Islet precursor cell (in vitro differentiated cells): ENCODE data around the gene FMO5.
"Not testable (repeated sequence)": the region's sequence is repeated elsewhere in the genome, so short reads cannot be mapped to it uniquely, and the experiment has no call there.

Source experiments
- DNase-seq: peaks from one replicate; pipeline ENCODE4 v3.0.0-alpha.2; 2018

FMO5 gene

GRCh38 chr1:147238925-147239820 is 14.0 kb upstream of the FMO5 start:
- no peak for DNase-seq

DNA sequence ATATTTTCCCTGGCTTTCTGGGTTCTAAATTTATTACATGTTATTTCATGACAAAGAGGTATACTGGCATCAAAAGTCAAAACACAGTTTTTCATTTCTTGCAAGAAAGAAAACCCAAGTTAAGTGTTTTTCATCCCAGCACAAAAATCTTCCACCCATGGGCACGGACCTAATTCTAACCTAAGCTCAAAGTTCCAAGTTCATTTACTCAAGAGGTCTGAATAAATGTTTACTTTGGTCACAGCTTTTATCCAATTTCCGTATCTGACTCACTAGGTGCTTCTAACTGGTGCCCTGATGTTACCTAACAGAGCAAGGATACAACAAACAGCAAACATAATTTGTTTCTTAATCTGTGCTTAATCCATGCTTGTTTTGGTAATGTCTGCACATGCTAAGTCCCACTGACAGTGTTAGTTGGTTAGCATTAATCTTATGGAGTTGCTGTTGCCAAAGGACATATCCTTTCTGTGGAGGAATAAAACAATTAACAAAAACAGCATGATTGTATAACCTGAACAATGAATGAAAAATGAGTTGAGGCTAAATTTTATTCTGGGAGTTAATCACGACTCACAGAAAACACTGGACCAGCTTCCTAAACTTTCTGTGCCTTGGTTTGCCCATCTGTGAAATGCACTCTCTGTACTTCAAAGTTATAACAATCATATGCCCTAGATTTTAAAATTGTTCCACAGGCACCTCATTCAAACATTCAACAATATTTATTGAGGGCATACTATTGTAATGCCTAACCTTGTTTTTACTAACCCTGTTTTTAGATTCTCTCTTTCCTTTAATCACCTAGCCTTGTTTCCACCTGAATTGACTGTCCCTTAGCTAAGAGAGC is 13.1 kb upstream of the FMO5 start:
- no peak for DNase-seq

DNA sequence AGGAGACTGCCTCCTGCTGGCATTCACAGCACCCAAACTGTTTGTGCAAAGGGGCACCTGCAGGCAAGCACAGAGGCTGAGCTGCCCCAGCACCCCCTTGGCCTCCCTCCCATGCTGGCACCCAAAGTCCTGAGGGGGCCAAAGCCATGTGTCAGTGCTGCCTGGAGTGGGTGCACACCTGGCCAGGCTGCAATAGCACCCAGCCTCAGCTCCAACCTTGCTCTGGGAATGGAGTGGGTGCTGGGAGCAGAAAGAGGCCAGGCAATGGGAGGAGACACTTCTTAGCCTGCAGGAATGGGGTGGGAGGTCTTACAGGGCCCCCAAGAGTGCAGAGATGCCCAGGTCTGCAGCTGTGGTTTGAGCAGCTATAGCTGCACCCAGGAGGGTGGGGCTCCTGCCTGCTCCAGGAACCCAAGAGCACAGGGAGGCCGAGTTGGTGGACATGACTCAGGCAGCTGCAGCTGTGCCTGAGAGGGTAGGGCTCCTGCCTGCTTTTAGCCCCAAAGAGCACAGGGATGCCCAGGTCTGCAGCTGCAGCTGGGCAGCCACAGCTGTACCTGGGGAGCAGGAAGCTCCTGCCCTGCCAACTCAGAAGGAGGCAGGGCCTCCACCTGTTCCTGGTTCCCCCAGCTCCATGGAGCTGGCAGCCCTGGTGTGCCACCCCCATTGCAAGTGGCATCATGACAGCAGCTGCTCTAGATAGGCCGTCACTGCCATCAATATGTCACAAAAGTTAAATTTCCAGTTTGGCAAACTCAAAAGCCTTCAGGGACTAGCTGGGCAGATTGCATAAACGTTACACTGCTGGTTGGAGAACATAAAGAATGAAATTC is 12.0 kb upstream of the FMO5 start:
- no peak for DNase-seq

GRCh38 chr1:147236448-147236847 is 11.3 kb upstream of the FMO5 start:
- DNase-seq, result no peak

GRCh38 chr1:147235822-147236221 is 10.7 kb upstream of the FMO5 start:
- DNase-seq, result no peak

DNA sequence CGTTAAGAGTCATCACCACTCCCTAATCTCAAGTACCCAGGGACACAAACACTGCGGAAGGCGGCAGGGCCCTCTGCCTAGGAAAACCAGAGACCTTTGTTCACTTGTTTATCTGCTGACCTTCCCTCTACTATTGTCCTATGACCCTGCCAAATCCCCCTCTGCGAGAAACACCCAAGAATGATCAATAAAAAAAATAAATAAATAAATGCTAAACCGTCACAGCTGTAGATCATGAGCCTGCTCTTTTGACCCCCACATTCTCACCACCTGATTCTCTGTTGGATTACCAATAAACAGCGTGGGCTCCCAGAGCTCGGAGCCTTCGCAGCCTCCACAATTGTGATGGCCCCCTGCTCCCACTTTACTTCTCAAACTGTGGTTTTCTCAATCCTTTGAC is 8.8 kb upstream of the FMO5 start:
- DNase-seq, result not testable (repeated sequence)

DNA sequence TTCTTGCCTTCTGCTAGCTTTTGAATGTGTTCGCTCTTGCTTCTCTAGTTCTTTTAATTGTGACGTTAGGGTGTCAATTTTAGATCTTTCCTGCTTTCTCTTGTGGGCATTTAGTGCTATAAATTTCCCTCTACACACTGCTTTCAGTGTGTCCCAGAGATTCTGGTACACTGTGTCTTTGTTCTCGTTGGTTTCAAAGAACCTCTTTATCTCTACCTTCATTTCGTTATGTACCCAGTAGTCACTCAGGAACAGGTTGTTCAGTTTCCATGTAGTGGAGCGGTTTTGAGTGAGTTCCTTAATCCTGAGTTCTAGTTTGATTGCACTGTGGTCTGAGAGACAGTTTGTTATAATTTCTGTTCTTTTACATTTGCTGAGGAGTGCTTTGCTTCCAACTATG is 5.9 kb upstream of the FMO5 start:
- not testable (repeated sequence) for DNase-seq

GRCh38 chr1:147223740-147224615 is 1.2 kb downstream of the FMO5 start:
- DNase-seq, result no peak

DNA sequence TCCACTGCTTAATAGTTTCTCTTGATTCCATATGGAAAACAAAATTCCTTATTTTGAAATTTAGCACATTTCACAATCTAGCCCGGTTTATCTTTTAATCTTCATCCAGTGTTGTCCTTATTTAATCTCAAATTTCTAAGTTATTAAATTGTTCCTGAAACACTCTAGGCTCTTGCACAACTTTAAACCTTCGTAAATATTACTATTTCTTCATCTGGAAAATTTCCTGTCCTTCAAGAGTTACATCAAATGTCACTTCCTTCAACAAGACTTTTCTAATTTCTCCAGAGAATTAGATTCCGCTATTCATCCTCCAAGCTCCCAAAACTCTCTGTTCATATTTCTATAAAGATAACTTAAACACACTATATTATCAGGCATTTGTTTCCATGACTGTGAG is 6.5 kb downstream of the FMO5 start:
- DNase-seq, result no peak

GRCh38 chr1:147217141-147217540 is 8.0 kb downstream of the FMO5 start:
- no peak for DNase-seq

DNA sequence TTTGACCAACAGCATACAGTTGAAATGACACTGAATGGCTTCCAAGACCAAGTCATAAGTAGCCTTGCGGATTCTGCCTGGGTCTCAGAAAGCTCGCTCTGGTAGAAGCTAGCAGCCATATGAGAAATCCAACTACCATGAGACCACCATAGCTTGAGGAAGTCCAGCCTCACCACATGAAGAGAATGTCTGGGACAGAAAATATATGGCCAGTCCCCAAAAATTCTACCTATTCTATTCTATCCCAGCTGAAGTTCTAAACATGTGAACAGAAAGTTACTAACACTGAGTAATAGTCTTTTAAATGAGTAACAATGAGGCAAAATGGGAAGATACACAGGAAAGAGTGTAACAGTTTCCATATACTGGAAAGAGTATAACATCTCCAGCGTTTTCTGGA is 9.0 kb downstream of the FMO5 start:
- DNase-seq, result no peak

GRCh38 chr1:147215540-147215916 is 9.6 kb downstream of the FMO5 start:
- DNase-seq, result no peak

GRCh38 chr1:147214842-147215539 is 10.1 kb downstream of the FMO5 start:
- DNase-seq, result no peak

DNA sequence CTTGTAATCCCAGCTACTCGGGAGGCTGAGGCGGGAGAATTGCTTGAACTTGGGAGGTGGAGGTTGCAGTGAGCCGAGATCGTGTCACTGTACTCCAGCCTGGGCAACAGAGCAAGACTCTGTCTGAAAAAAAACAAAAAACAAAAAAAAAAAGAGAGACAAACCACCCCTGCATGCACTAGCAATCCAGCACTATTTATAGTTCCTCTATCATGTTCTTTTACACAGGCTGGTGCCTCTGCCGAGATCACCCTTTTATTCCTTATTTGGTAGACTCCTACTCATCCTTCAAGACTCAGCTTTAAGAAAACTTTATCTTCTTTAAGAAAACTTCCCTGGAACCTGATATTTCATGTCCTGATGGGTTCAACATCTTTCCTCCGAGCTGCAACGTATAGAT is 10.8 kb downstream of the FMO5 start:
- no peak for DNase-seq

DNA sequence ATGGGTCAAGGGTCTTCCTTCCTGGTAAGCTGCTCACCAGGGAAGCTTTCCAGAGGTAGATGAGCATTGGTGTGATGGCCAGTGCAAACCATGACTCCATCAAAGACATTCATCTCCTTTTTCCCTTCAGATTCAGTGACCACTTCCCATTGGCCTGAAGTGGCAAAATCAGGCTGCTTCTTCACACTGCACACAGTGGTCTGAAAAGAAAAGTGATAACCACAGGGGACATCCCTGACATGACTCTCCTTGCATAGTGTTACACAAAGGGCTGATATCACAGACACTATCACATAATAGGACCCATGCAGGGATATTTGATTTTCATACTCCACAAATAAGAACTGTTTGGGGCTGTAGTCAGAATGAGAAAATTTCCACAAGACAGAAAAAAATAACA is 11.9 kb downstream of the FMO5 start:
- DNase-seq, result no peak

GRCh38 chr1:147211577-147211976 is 13.6 kb downstream of the FMO5 start:
- no peak for DNase-seq

DNA sequence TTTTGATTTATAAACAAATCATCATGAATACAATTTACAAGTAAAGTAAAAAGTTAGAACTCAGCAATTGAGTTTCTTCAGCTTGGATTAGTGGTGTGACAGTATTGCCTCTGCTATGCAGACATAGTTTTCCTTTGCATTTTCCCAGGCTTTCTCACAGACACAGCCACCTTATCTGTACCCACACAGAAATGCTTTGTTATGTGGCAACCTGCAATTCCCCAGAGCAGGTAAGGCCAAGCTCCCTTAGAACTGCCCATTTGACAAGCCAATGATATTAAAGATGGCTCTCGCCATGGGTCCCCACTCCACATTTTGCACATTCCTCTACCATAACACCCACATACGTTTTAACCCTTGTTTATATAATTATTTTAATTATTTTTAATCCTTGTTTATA is 14.2 kb downstream of the FMO5 start:
- no peak for DNase-seq

- no peak for DNase-seq
These were observed 15.0 kb downstream of the FMO5 start for GRCh38 chr1:147209825-147210821.

GRCh38 chr1:147208619-147209018 is 16.5 kb downstream of the FMO5 start:
- no peak for DNase-seq

DNA sequence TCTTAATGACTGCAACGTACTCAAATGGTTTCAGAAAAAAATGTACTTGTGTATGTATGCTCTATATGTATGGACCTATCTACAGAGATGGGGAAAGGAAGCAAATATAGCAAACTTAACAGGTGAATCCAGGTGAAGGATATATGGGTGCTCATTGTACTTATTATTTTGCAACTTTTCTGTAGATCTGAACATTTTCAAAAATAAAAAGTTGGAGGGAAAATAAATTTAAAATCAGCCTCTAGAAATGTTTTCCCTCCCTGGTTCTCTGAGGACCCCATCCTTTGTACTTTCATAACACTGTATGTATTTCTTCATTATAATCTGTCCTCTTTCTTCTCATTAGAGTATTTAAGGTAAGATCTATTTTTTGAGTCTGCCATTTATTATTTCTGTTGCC is 17.9 kb downstream of the FMO5 start:
- DNase-seq, result no peak
